ENCODE results near the gene TMEM234.

TMEM234 gene

DNA sequence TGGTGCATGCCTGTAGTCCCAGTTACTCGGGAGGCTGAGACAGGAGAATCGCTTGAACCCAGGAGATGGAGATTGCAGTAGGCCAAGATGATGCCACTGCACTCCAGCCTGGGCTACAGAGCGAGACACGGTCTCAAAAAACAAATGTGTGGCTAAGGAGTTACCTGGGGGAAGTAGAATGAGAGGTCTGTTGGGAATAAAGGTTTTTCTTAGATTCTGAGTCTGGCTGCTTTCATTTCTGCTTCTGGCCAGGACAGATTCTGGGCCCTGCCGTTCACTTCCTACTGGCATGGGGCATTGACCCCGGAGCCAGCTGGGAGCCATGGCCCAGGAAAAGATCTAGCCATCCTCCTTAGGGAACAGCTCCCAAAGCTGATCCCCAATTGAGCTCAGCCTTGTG is 13.7 kb downstream of the TMEM234 start:
- TF ChIP-seq, protein P1, sequence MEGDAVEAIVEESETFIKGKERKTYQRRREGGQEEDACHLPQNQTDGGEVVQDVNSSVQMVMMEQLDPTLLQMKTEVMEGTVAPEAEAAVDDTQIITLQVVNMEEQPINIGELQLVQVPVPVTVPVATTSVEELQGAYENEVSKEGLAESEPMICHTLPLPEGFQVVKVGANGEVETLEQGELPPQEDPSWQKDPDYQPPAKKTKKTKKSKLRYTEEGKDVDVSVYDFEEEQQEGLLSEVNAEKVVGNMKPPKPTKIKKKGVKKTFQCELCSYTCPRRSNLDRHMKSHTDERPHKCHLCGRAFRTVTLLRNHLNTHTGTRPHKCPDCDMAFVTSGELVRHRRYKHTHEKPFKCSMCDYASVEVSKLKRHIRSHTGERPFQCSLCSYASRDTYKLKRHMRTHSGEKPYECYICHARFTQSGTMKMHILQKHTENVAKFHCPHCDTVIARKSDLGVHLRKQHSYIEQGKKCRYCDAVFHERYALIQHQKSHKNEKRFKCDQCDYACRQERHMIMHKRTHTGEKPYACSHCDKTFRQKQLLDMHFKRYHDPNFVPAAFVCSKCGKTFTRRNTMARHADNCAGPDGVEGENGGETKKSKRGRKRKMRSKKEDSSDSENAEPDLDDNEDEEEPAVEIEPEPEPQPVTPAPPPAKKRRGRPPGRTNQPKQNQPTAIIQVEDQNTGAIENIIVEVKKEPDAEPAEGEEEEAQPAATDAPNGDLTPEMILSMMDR (IDR thresholded peaks at IDR 0.05; ENCODE audit: low read depth, low read length, missing control alignments), result no peak
- DNase-seq (ENCODE audit: low read depth), result no peak
- H3K4me3 ChIP-seq (ENCODE audit: low read depth, low read length), result no peak overlapping the region

DNA sequence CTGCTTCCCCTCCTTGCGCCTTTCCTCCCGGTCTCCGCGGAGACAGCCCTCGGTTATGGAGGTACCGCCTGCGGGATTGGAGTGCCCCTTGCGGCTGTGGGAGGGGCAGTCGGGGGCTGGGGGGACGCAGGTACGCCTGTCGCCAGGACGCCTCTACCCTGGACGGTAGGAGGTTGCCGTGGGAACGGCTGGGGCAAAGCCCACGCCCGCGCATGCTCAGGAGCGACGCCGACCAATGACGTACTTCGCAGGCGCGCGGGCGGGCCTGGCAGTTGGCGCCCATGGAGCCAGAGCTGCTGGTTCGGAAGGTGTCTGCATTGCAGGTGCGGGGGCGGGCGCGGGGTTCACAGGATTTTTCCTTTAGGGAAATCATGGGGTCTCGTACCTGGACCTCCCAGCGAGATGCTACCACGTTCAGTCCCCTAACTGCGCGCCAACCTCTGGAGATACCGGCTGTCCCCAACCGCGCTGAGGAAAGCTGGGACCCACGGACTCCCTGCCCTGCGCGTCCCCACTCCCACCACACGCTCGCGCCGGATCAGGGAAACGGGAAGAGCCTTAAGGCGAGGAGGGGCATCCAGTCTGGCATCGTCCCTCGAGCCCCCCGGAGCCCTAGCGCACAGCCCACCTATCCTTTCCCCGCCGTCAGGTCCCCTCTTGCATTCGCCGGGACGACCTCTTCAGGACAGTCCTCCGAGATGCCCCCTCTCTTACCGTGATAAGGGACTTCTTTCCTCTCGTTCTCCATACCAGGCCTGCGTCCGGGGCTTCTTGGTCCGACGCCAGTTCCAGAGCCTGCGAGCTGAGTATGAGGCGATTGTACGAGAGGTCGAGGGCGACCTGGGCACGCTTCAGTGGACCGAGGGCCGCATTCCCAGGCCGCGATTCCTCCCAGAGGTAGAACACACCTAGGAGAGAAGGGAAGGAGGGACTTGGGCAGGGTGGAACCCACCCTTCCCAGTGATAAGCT is 16.5 kb downstream of the TMEM234 start, which contains the start of gene IQCC:
IQCC (plus strand) TSS at position 271 of the 970 bp plus-strand sequence; CDS start at position 282, 11 bp downstream.
- peak within 1 kb of the TSS; percentile 78 for H3K4me3 ChIP-seq (ENCODE audit: low read depth, low read length)
- peak; percentile 39 for DNase-seq (ENCODE audit: low read depth)
- TF ChIP-seq, protein P1 (IDR thresholded peaks at IDR 0.05; ENCODE audit: low read depth, low read length, missing control alignments), result no peak

DNA sequence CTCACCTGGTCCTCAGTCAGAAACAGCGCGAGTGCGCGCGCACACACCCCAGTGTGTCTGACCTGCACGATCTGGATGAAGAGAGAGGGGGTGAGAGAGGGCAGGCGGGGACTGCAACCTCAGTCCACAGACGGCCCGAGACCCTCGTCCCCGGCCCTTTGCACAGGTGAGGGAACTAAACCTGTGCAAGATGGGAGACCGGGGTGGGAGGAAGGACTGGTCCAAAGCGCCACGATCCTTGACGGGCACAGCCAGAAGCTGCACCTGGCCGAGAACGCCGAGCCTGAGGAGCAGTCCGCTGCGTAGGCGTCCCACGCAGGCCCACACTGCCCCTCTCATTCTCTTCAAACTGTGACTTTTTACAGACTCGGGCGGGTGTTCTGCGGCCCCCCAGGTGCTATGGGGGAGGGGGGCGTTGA is 17.2 kb downstream of the TMEM234 start:
- DNase-seq (ENCODE audit: low read depth), result no peak
- TF ChIP-seq, protein P1 (IDR thresholded peaks at IDR 0.05; ENCODE audit: low read depth, low read length, missing control alignments), result no peak
- H3K4me3 ChIP-seq (ENCODE audit: low read depth, low read length), result peak overlapping the region; percentile 78

DNA sequence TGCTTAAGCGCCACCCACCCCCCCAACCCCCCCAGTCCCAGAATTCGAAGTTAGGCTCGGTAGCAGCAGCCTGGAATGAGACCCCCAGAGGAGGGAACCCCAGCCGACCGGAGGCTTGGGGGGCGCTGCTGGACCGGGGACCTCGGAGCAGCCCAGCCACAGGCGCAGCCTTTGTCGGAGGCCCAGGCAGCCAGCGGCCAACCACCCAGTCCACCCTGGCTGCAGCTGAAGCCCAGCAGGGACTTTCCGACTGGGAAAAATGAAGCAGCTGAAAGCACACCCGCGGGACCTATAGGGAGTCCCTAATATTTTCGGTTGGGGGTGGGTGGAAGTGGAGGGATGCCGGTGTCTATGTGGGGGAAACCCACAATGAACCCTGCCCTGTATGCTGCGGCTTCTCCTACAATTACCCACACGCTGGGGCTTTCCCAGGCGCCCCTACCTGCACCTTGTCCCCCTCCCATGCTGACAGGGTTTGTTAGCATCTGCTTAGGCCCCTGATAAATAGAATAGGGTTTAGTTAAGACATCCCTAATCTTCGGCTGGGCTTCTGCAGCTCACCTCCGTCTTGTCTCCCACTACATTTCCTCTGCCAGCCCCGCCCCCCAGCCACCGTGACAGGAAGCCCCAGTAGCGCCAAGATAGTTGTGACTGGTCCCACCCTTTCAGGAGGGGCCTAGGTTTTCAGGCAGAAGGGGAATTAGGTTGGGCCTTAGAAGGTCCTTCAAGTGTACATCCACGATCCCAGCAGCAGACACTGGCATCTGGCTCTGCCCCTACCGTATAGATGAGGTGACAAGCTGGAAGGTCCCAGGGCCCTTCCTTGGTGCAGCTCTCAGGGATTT is 20.9 kb downstream of the TMEM234 start:
- H3K4me3 ChIP-seq (ENCODE audit: low read depth, low read length), result peak overlapping the region; percentile 65
- TF ChIP-seq, protein P1 (IDR thresholded peaks at IDR 0.05; ENCODE audit: low read depth, low read length, missing control alignments), result no peak
- peak; percentile 61 for DNase-seq (ENCODE audit: low read depth)

DNA sequence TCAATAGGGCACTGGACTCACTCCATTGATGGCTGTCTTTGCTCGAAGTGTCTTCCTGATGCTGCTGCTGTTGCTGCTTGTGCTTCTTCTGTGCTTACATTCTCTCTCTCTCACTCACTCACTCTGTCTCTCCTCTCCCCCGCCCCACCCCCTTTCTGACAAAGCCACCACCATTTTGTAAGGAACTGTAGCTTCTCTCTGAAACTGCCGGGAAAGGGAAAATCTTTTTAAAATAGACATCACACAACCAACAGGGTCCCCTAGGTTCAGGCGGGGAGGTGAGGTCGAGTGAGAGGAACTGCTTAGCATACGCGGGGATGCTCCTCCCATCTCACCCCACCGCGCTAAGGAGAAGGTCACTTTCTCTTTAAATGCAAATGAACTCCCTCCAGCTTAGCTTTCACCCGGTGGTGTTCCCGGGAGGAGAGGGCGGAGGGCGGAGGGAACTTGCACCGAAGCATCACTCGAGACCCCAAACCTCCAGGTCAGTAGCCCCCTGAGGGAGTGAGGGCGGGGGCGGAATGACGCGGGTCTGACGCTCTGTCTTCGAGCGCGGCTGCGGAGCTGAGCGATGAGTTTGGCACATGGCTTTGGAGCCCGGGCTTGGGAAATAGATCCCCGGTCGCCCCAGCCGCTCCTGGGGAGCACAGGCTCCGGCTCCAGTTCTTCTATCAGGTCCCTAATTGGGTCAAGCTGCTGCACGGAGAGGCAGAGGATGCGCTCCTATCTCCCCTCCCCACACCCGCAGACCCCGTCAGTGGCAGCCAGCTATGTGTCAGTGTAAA is 21.7 kb downstream of the TMEM234 start, which contains the start of gene CCDC28B:
CCDC28B (plus strand) TSS at position 370 of the 785 bp plus-strand sequence. CDS start 1,341 bp downstream, outside the sequence.
- TF ChIP-seq, protein P1 (IDR thresholded peaks at IDR 0.05; ENCODE audit: low read depth, low read length, missing control alignments), result no peak
- H3K4me3 ChIP-seq (ENCODE audit: low read depth, low read length), result peak within 1 kb of the TSS; percentile 65
- DNase-seq (ENCODE audit: low read depth), result no peak

DNA sequence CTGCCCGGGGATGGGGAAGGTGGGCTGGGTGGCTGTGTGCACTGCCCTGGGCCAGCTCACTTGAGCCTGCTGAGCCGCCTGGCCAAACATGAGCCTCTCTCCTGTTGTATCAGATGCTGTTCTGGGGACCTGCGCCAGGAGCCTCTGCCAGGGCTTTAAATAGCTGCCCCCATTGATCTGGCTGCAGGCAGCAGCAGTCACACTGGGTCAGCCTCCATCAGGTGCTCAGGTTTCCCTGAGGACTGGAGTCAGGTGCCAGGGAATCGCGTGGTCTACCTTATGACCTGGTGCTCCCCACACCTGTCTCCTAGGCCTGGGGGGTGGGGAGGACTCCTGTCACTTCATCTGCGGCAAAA is 22.5 kb downstream of the TMEM234 start:
- H3K4me3 ChIP-seq (ENCODE audit: low read depth, low read length), result peak overlapping the region; percentile 65; the same call in 1 of the 2 replicates
- TF ChIP-seq, protein P1 (IDR thresholded peaks at IDR 0.05; ENCODE audit: low read depth, low read length, missing control alignments), result no peak
- DNase-seq (ENCODE audit: low read depth), result no peak
